SK-N-SH treated with all-trans-retinoic acid at 6 μM for 48 hours (cell line): ENCODE measurements around the gene CDC42BPB.

Experiments used
- ATAC-seq: fragments of 200-7000 bp; cut with Tn5 transposase; 3 replicates; pipeline ENCODE4 v1.9.1; 2020; ENCODE audit warnings: mild to moderate bottlenecking, moderate library complexity
- ARNTL ChIP-seq: fragments of 450-650 bp; formaldehyde crosslinking; IDR thresholded peaks from 2 replicates; pipeline ENCODE4 v1.5.0; 2020; ENCODE audit warnings: low read depth, mild to moderate bottlenecking, moderate library complexity, borderline replicate concordance
- BACH2 ChIP-seq: fragments of 250-450 bp; sonication (Bioruptor Pico); IDR thresholded peaks from 2 replicates; pipeline ENCODE4 v1.9.0; 2021; ENCODE audit warnings: mild to moderate bottlenecking, borderline replicate concordance
- CREB5 ChIP-seq: fragments of 250-450 bp; sonication (Bioruptor Pico); IDR thresholded peaks from 2 replicates; pipeline ENCODE4 v1.5.1; 2020; ENCODE audit warnings: low read depth, mild to moderate bottlenecking, moderate library complexity
- CSDC2 ChIP-seq: fragments of 250-450 bp; sonication (Bioruptor Pico); IDR thresholded peaks from 2 replicates; pipeline ENCODE4 v1.5.0; 2020; ENCODE audit warnings: mild to moderate bottlenecking, moderate library complexity
- ESRRG ChIP-seq: fragments of 250-450 bp; sonication (Bioruptor Pico); IDR thresholded peaks from 2 replicates; pipeline ENCODE4 v1.6.1; 2021; ENCODE audit warnings: mild to moderate bottlenecking
- GLIS3 ChIP-seq: fragments of 250-450 bp; sonication (Bioruptor Pico); IDR thresholded peaks from 2 replicates; pipeline ENCODE4 v1.5.0; 2020; ENCODE audit warnings: mild to moderate bottlenecking, moderate library complexity
- ISL1 ChIP-seq: fragments of 250-450 bp; sonication (Bioruptor Pico); IDR thresholded peaks from 2 replicates; pipeline ENCODE4 v2.1.2; 2022; ENCODE audit warnings: mild to moderate bottlenecking, moderate library complexity
- OSR1 ChIP-seq: fragments of 250-450 bp; sonication (Bioruptor Pico); IDR thresholded peaks from 2 replicates; pipeline ENCODE4 v1.8.0; 2022; ENCODE audit warnings: moderate library complexity, mild to moderate bottlenecking, inconsistent platforms
- POU6F1 ChIP-seq: fragments of 250-450 bp; sonication (Bioruptor Pico); IDR thresholded peaks from 2 replicates; pipeline ENCODE4 v1.8.0; 2021; ENCODE audit warnings: low read depth, mild to moderate bottlenecking, moderate library complexity, borderline replicate concordance
- PPARA ChIP-seq: fragments of 250-450 bp; sonication (Bioruptor Pico); IDR thresholded peaks from 2 replicates; pipeline ENCODE4 v1.5.0; 2020; ENCODE audit warnings: mild to moderate bottlenecking, borderline replicate concordance
- RARB ChIP-seq: fragments of 250-450 bp; sonication (Bioruptor Pico); IDR thresholded peaks from 2 replicates; pipeline ENCODE4 v1.8.0; 2021; ENCODE audit warnings: mild to moderate bottlenecking, moderate library complexity
- SNAI2 ChIP-seq: fragments of 250-450 bp; sonication (Bioruptor Pico); IDR thresholded peaks from 2 replicates; pipeline ENCODE4 v1.5.0; 2020; ENCODE audit warnings: mild to moderate bottlenecking, moderate library complexity
- TCF4 ChIP-seq: fragments of 250-450 bp; sonication (Bioruptor Pico); IDR thresholded peaks from 2 replicates; pipeline ENCODE4 v1.8.0; 2021; ENCODE audit warnings: mild to moderate bottlenecking, moderate library complexity, borderline replicate concordance
- TOX ChIP-seq: fragments of 250-450 bp; sonication (Bioruptor Pico); IDR thresholded peaks from 2 replicates; pipeline ENCODE4 v1.8.0; 2021; ENCODE audit warnings: mild to moderate bottlenecking, moderate library complexity, borderline replicate concordance
- ZC3H10 ChIP-seq: fragments of 250-450 bp; sonication (Bioruptor Pico); IDR thresholded peaks from 2 replicates; pipeline ENCODE4 v1.5.1; 2021; ENCODE audit warnings: mild to moderate bottlenecking, moderate library complexity
- ZFP3 ChIP-seq: fragments of 250-450 bp; sonication (Bioruptor Pico); IDR thresholded peaks from 2 replicates; pipeline ENCODE4 v1.5.0; 2020; ENCODE audit warnings: mild to moderate bottlenecking, moderate library complexity
- ZFP30 ChIP-seq: fragments of 450-650 bp; formaldehyde crosslinking; IDR thresholded peaks from 2 replicates; pipeline ENCODE4 v1.5.0; 2022; ENCODE audit warnings: mild to moderate bottlenecking, moderate library complexity
- ZNF565 ChIP-seq: fragments of 450-650 bp; formaldehyde crosslinking; conservative IDR thresholded peaks from 2 replicates; pipeline ENCODE4 v1.5.0; 2020; ENCODE audit warnings: low read depth, mild to moderate bottlenecking, moderate library complexity
- ZNF70 ChIP-seq: fragments of 450-650 bp; formaldehyde crosslinking; IDR thresholded peaks from 2 replicates; pipeline ENCODE4 v1.5.0; 2020; ENCODE audit warnings: mild to moderate bottlenecking, moderate library complexity
- ZNF8 ChIP-seq: fragments of 450-650 bp; formaldehyde crosslinking; IDR thresholded peaks from 2 replicates; pipeline ENCODE4 v1.5.0; 2020; ENCODE audit warnings: mild to moderate bottlenecking, moderate library complexity
- TF ChIP-seq, protein P1 (sequence below): fragments of 250-450 bp; sonication (Bioruptor Pico); IDR thresholded peaks from 2 replicates; pipeline ENCODE4 v1.8.0; 2020; ENCODE audit warnings: mild to moderate bottlenecking, moderate library complexity, borderline replicate concordance
- TF ChIP-seq, protein P2 (sequence below): fragments of 250-450 bp; sonication (Bioruptor Pico); IDR thresholded peaks from 2 replicates; pipeline ENCODE4 v1.5.0; 2020; ENCODE audit warnings: mild to moderate bottlenecking, moderate library complexity
- TF ChIP-seq, protein P3 (sequence below): fragments of 250-450 bp; sonication (Bioruptor Pico); IDR thresholded peaks from 2 replicates; pipeline ENCODE4 v1.5.1; 2021; ENCODE audit warnings: mild to moderate bottlenecking, moderate library complexity

Gene CDC42BPB

DNA sequence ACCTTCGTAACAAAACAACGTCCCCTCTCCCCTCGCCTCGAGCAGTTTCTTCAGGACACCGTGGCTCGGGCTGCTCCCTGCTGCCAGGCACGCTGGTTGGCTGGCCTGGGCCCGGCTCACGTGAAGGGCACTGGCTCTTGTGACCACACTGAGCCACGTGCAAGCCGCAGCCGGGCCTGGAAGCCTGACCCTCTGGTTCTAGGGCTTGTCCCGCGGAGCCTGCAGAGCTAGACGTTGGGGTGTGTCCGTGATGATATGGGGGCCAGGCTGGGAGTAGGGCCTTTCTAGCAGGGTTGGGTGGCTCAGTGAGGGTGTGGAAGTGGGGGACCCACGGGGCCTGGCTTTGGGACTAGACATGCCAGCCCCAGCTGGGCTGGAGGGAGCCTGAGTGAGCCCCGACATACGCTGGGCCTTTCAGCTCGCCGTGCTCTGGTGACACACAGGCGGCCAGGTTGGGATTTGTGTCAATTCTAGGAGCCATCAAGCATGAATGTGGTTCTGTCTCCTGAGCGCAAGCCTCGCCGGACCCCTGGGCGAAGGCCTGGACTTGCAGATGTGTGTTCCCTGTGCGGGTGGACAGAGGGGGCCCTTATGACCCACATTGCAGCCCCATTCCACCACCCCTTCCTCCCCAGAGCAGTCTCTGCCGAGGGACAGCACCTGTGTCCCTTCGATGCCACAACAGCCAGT, 148.4 kb downstream of the CDC42BPB start:
- ATAC-seq: no peak
- TF ChIP-seq CREB5 (CRISPR knock-in tag): no peak
- TF ChIP-seq ZFP3 (CRISPR knock-in tag): no peak
- TF ChIP-seq ISL1 (CRISPR knock-in tag): no peak
- no peak for TF ChIP-seq SNAI2 (CRISPR knock-in tag)
- TF ChIP-seq CSDC2 (CRISPR knock-in tag): no peak
- no peak for TF ChIP-seq ESRRG (CRISPR knock-in tag)
- TF ChIP-seq, protein P1, sequence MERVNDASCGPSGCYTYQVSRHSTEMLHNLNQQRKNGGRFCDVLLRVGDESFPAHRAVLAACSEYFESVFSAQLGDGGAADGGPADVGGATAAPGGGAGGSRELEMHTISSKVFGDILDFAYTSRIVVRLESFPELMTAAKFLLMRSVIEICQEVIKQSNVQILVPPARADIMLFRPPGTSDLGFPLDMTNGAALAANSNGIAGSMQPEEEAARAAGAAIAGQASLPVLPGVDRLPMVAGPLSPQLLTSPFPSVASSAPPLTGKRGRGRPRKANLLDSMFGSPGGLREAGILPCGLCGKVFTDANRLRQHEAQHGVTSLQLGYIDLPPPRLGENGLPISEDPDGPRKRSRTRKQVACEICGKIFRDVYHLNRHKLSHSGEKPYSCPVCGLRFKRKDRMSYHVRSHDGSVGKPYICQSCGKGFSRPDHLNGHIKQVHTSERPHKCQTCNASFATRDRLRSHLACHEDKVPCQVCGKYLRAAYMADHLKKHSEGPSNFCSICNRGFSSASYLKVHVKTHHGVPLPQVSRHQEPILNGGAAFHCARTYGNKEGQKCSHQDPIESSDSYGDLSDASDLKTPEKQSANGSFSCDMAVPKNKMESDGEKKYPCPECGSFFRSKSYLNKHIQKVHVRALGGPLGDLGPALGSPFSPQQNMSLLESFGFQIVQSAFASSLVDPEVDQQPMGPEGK (CRISPR knock-in tag): no peak
- TF ChIP-seq ZNF565: no peak
- TF ChIP-seq ZC3H10 (CRISPR knock-in tag): no peak
- TF ChIP-seq TCF4 (CRISPR knock-in tag): no peak
- TF ChIP-seq, protein P2, sequence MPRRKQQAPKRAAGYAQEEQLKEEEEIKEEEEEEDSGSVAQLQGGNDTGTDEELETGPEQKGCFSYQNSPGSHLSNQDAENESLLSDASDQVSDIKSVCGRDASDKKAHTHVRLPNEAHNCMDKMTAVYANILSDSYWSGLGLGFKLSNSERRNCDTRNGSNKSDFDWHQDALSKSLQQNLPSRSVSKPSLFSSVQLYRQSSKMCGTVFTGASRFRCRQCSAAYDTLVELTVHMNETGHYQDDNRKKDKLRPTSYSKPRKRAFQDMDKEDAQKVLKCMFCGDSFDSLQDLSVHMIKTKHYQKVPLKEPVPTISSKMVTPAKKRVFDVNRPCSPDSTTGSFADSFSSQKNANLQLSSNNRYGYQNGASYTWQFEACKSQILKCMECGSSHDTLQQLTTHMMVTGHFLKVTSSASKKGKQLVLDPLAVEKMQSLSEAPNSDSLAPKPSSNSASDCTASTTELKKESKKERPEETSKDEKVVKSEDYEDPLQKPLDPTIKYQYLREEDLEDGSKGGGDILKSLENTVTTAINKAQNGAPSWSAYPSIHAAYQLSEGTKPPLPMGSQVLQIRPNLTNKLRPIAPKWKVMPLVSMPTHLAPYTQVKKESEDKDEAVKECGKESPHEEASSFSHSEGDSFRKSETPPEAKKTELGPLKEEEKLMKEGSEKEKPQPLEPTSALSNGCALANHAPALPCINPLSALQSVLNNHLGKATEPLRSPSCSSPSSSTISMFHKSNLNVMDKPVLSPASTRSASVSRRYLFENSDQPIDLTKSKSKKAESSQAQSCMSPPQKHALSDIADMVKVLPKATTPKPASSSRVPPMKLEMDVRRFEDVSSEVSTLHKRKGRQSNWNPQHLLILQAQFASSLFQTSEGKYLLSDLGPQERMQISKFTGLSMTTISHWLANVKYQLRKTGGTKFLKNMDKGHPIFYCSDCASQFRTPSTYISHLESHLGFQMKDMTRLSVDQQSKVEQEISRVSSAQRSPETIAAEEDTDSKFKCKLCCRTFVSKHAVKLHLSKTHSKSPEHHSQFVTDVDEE (CRISPR knock-in tag): no peak
- TF ChIP-seq POU6F1 (CRISPR knock-in tag): no peak
- no peak for TF ChIP-seq GLIS3 (CRISPR knock-in tag)
- no peak for TF ChIP-seq ZNF70
- no peak for TF ChIP-seq OSR1 (CRISPR knock-in tag)
- no peak for TF ChIP-seq PPARA
- no peak for TF ChIP-seq RARB (CRISPR knock-in tag)
- TF ChIP-seq ARNTL (CRISPR knock-in tag): no peak

DNA sequence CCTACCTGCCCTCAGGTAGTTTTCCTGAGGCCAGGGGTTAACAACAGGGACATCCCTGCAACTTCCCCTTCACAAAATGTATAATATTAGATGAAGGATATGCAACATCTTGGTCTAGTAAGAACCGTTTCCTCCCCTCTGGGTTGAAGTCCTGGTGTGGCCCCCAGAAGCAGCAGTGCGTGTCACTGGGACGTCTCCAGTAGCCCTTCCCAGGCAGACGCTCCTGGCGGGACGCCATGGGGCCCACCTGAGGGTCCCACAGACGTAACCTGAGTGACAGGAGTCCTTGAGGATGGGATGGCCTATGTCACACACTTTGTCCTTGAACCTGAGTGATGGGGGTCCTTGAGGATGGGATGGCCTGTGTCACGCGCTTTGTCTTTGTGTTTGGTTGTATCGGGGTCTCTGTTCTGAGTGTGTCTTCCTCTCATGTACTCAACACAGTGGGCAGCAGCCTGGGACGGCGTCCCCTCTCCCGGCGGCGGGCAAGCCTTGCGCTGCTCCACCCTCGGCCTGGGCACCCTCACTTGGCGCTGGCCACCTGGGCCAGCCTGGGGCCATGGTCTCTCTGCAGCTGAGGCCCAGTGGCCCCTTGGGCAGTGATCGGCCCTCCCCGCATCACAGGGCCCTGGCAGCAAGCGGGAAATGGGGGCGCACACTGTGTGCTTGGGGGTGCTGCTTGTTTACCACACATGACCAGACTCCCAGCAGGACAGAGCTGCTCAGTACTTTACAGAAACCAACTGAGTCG, 149.2 kb downstream of the CDC42BPB start:
- TF ChIP-seq, protein P3, sequence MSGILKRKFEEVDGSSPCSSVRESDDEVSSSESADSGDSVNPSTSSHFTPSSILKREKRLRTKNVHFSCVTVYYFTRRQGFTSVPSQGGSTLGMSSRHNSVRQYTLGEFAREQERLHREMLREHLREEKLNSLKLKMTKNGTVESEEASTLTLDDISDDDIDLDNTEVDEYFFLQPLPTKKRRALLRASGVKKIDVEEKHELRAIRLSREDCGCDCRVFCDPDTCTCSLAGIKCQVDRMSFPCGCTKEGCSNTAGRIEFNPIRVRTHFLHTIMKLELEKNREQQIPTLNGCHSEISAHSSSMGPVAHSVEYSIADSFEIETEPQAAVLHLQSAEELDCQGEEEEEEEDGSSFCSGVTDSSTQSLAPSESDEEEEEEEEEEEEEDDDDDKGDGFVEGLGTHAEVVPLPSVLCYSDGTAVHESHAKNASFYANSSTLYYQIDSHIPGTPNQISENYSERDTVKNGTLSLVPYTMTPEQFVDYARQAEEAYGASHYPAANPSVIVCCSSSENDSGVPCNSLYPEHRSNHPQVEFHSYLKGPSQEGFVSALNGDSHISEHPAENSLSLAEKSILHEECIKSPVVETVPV (CRISPR knock-in tag): no peak
- TF ChIP-seq ZFP30 (CRISPR knock-in tag): no peak
- TF ChIP-seq, protein P1 (CRISPR knock-in tag): no peak
- no peak for TF ChIP-seq ZNF565
- no peak for TF ChIP-seq ZC3H10 (CRISPR knock-in tag)
- TF ChIP-seq OSR1 (CRISPR knock-in tag): no peak
- TF ChIP-seq ISL1 (CRISPR knock-in tag): no peak
- no peak for TF ChIP-seq ZNF70
- TF ChIP-seq GLIS3 (CRISPR knock-in tag): no peak
- no peak for TF ChIP-seq ESRRG (CRISPR knock-in tag)
- no peak for TF ChIP-seq POU6F1 (CRISPR knock-in tag)
- no peak for TF ChIP-seq RARB (CRISPR knock-in tag)
- TF ChIP-seq PPARA: no peak
- no peak for TF ChIP-seq ZNF8 (CRISPR knock-in tag)
- no peak for TF ChIP-seq TOX (CRISPR knock-in tag)
- TF ChIP-seq TCF4 (CRISPR knock-in tag): no peak
- no peak for TF ChIP-seq BACH2 (CRISPR knock-in tag)
- no peak for TF ChIP-seq CSDC2 (CRISPR knock-in tag)
- no peak for TF ChIP-seq CREB5 (CRISPR knock-in tag)
- no peak for TF ChIP-seq ZFP3 (CRISPR knock-in tag)
- ATAC-seq: no peak
